NOMO-1 (cell line): ENCODE measurements around the gene LPCAT4.
A peak's percentile ranks its signal among the peaks of the same experiment; 100 is the strongest.
"Not testable (repeated sequence)": the region's sequence is repeated elsewhere in the genome, so short reads cannot be mapped to it uniquely, and the experiment has no call there.

ENCODE experiments used
- DNase-seq, 2 experiments: peaks; one replicate each; lab custom pipeline; 2025; ENCODE audit not compliant: unreplicated experiment in 2 of 2; lab: John Stamatoyannopoulos, UW

Gene LPCAT4, protein sequence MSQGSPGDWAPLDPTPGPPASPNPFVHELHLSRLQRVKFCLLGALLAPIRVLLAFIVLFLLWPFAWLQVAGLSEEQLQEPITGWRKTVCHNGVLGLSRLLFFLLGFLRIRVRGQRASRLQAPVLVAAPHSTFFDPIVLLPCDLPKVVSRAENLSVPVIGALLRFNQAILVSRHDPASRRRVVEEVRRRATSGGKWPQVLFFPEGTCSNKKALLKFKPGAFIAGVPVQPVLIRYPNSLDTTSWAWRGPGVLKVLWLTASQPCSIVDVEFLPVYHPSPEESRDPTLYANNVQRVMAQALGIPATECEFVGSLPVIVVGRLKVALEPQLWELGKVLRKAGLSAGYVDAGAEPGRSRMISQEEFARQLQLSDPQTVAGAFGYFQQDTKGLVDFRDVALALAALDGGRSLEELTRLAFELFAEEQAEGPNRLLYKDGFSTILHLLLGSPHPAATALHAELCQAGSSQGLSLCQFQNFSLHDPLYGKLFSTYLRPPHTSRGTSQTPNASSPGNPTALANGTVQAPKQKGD

DNA sequence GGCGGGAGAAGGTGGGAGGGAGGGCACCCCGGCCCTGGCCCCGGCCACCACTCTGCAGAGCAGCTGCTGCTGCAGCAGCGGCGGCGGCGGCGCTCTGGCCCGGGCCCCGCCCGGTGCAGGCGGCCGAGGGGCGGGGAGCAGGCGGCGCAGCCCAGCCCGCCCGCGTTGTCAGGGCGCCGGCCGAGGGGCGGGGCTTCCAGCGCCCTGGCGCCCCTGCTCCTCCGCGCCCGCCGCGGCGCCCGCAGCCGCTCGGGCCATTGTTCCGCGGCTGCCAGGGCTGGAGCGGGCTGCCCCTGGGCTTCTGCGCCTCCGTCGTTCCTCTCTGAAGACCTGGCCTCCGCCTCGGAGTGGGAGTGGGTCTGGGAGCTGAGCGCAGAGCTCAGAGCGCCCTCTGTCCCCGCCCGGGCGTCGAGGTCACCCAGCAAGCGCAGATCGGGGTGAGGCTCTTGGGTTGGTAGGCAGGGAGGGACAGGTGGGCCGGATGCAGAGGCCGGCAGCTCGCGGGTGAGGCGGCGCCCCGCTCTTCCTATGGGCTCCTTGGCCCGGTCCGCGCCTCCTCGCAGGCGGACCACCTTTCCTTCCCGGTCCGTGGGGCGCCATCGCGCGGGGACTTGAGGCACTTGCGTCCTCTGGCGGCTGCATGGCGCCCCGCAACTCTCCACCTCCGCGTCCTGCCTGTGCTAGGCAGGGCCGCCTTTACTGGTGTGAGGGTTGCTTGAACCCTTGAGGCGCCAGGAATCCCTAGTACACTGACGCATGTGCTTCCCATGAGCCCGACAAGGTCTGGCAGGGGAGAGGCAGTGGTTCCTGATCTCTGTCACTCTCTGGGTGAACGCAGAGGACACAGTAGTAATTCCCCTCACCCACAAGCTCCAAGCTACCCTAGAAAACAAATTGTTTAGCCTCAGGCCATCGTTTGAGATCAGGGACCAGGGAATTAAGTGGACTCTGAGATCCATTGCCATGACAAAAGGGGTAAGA is at the start of gene LPCAT4:
Gene LPCAT4, minus strand, starts transcription at position 96 of the 981 bp plus-strand sequence. CDS start 96 bp downstream, outside the sequence.
- DNase-seq: peak; percentile 83 to 92

DNA sequence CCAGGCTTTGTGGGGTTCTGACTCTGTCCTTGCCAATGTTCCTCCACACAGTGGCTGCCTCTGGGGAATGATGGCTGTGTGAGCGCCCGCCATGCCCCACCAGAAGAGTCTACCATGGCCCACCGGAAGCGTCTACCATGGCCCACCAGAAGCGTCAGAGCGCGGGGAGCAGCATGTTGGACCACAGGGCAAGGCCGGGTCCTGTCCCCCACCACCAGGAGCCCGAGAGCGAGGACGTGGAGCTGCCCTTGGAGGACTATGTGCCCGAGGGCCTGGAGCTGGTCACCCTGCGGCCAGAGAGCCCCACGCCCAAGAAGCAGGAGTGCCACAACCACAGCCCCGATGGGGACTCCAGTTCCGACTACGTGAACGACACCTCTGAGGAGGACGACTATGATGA is 42.5 kb upstream of the LPCAT4 start:
- DNase-seq: not testable (repeated sequence)

DNA sequence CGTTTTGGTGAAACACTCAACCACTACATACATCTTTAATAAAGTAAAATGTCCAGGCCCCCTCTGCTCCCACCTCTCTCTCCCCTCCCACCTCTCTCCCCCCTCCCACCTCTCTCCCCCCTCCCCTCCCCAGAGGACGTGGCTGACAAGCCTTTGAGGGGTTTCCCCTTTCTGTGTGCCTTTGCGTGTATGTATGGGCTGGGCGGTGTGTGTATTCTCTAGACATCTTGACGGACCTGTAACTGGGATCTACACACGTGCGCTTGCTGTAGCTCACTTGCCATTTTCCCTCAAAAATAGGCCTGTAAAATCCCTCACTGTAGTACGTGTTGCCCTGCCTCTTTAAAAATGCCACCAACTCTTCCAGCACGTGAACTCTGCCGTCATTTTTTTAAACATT is 42.0 kb upstream of the LPCAT4 start:
- DNase-seq: not testable (repeated sequence)

DNA sequence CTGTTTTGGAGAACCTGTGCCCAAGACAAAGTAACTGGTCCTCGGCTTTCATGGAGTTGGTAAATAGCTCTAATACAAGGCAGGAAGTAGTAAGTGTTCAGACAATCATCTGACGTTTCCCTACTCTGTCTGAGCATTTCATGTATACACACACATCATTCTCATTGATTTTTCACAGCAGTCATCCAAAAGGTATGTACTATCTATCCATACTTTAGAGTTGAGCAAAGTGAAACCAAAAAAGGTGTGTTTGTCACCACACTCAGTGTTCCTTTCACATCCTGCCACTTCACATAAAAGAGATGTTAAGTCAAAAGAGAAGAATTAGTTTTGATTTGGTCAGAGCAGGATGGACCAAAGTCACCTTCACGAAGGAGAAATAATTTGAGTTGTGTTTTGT is 36.9 kb upstream of the LPCAT4 start:
- DNase-seq: not testable (repeated sequence)

DNA sequence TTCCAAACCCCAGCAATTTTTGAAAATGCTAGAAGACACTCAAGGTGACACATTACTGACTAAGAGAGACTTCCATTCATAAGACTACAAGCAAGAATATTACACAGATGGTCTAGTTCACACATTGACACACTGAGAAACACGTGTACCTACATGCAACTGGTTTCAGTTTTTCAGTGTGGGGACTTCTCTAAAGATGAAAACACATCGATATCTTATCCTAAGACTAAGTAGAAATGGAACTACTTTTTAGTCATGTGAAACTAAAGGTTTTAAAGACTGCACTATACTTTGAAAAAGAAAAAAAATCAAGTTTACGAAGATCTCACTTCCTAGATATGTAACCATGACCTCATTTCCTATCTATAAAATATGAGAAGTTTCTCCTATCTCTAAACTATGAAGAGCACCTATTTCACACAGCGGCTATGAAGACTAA is 36.2 kb upstream of the LPCAT4 start:
- DNase-seq: not testable (repeated sequence)

DNA sequence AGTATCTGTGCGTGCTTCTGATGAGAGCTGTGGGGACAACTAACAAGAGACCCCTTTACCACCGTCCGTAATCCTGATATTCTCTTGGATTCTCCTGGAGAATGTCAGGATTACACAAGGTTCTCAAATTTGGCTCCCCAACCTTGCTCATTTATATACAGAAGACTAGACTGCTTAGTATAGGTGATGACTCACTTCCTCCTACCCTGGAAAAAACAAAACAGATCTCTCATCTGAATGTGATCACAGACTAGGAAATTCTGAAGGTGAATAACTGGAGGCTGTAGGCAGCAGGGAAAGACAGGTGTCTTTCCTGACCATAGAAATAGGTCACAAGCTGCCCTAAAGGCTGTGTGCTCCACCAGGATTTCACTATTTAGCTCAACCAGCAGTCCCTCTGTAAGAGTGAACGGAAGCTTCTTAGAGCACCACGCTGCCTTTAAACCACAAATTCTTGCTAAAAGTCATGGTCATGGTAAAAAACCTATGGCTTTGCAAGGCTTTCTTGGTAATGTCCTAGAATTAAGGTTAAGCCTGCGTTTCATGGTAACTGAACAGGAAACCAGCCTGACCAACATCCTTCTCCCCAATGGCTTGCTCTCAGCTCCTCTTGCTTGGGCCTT is 30.8 kb upstream of the LPCAT4 start:
- DNase-seq: not testable (repeated sequence)

DNA sequence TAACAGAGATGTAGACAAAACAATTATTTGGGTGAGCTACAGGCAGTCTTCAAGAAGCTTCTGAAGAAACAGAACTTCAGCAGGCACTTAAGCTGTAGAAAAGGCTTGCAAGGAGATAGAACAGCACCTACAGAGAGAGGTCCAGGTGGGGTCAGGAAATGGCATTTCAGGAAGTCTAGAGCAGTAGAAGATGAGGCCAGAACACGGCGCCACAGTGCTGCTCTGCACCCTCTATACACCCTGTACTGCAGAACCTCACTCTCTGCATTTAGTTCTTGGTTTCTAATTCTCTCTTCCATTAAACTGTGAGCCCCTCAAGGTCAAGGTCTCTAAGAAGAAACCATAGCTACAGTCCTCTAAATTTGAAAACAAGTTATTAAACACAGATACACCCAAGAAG is 26.0 kb upstream of the LPCAT4 start:
- not testable (repeated sequence) for DNase-seq

DNA sequence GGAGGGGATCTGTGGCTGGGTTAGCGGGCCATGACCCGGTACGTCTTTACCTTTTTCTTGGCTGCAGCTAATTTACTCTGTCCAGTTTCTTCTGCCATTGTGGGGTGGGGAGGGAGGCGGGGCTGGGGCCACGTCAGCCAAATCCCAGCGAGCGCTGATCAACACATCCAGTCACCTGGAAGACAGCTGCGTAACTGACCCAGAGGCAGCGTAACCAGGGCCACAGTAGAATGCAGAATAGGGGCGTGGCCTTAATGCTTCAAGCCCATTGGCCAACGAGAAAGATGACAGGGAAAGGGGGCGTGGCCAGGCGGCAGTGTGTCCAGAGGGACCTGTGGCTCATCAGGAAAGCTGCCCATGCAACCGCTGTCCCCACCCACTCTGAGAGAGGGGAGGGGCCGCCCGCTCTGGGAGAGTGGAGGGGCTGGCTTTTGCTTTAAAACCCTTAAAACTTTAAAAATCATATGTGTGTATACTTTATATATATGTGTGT is 22.6 kb upstream of the LPCAT4 start:
- DNase-seq: not testable (repeated sequence)

DNA sequence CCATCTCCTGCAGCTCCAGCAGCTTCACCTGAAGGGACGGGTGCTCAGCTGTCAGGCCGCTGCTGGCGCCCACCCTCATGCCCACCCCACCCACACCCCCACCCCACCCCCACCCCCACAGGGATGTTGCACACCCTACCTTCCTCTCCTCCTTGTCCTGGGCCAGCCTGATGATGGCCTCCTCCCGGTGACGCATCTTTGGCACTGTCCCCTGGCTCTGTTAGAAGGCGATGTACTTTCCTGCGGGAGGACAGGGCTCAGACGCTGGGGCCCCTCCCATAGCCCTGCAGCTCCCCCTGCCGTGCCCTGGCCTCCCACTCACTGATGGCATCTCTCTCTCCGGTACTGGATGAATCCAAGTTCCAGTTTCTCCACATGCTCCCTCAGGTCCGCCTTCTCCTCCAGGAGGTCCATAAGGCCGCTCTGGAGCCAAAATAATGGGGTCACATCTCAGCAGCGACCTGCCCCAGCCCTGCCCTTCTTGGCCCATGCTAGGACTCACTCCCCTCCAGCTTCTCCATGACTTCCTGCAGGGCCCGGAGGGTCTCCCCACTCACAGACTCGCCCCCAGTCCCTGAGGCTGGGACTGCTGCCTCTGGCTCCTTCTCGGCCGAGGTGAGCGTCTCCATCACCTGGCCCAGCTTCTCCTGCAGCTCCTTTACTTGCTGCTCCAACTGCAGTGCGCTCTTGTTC is 15.0 kb upstream of the LPCAT4 start:
- not testable (repeated sequence) for DNase-seq

DNA sequence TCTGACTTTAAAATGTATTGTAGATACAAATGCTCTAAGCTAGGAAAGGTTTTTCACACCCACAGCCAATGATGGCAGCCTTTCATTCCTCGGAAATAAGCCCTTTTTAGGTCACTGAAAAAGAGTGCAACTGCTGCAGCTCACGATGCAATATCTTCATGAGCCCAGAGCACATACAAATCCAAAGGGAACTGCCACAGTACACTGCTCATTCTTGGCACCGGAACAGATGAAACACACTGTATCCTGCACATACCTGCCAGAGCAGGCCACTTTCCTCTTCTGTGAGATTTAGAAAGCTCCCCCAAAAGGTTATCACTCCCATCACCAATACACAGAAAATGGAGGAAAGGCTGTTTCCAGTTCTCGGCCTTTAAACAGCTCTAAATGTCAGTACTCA is 13.5 kb upstream of the LPCAT4 start:
- not testable (repeated sequence) for DNase-seq

DNA sequence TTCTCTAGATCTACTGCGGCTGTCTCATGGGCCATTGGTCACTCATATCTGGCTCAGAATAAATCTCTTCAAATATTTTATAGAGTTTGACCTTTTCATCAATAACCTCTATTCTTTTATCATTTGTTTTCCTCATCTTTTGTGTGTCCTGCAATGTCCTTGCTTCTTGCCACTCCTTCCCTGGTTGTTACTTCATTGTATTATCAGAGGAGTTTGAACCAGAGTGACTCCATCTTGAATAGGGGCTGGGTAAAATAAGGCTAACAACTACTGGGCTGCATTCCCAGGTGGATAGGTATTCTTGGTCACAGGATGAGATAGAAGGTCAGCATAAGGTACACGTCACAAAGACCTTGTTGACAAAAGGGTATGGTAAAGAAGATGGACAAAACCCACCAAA is 9.9 kb upstream of the LPCAT4 start:
- no peak for DNase-seq

DNA sequence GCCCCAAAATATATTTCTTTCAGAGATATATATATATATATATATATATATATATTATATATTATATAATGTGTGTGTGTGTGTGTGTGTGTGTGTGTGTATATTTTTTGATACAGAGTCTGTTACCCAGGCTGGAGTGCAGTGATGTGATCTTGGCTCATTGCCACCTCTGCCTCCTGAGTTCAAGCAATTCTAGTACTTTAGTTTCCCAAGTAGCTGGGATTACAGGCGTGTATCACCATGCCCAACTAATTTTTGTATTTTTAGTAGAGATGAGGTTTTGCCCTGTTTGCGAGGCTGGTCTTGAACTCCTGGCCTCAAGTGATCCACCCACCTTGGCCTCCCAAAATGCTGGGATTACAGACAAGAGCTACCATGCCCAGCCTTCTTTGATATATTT is 8.5 kb upstream of the LPCAT4 start:
- DNase-seq: not testable (repeated sequence)

DNA sequence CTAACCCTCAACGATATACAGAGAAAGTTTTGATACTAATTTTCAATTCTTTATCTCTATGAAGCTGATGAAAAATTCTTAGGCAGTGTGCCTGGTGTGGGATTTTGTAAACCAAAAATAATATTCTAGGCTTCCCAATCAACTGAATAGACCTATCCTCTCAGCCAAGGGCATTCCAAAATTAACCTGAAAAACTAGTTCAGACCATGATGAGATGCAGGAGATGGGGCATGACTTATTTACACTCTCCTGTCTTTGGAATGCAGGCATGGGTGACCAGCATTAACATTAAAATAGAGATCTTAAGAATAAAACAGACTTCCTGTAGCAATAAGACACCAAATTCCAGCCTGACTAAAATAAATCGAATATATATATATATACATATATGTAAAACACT is 7.8 kb upstream of the LPCAT4 start:
- no peak for DNase-seq

DNA sequence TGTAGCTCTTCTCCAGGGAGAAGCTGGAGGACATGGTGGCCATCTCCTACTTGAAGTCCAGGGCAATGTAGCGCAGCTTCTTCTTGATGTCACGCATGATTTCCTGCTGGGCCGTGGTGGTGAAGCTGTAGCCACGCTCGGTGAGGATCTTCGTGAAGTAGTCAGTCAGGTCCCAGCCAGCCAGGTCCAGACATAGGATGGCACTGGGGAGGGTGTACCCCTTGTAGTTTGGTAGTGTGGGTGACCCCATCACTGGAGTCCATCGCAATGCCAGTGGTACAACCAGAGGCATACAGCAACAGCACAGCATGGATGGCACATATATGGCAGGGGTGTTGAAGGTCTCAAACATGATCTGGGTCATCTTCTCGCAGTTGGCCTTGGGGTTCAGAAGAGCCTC is 7.0 kb upstream of the LPCAT4 start:
- DNase-seq: no peak

DNA sequence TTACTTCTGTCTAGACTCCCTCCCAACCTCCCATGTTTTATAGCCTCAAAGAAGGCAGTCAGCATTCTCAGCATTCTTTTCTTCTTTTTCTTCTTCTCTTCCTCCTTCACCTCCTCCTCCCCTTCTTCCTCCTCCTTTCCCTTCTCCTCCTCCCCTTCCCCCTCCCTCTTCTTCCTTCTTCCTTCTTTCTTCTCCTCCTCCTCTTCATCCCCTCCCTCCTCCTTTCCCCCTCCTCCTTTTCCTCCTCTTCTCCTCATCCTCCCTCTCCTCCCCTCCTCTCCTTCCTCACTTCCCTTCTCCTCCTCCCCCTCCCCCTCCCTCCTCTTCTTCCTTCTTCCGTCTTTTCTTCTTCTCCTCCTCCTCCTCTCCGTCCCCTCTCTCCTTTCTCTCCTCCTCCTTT is 3.6 kb upstream of the LPCAT4 start:
- DNase-seq: no peak

DNA sequence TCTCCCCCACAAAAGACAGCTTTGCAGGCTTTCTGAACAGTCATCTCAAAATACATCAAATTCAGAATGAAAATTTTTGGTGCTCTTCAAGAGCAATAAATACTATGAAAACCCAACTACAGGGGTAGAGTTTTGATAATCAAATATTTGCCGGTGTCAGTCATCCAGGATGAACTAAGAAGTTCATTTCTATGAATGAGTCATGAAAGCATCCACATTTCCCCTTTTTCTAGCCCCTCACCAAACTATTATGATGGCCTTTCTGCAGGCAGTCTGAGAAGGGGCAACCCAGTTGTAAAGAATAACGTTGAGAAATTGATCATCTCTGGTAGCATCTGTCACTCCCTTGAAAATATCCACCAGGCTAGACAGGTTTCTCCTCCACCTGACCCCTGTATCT is 3.1 kb upstream of the LPCAT4 start:
- DNase-seq: no peak

DNA sequence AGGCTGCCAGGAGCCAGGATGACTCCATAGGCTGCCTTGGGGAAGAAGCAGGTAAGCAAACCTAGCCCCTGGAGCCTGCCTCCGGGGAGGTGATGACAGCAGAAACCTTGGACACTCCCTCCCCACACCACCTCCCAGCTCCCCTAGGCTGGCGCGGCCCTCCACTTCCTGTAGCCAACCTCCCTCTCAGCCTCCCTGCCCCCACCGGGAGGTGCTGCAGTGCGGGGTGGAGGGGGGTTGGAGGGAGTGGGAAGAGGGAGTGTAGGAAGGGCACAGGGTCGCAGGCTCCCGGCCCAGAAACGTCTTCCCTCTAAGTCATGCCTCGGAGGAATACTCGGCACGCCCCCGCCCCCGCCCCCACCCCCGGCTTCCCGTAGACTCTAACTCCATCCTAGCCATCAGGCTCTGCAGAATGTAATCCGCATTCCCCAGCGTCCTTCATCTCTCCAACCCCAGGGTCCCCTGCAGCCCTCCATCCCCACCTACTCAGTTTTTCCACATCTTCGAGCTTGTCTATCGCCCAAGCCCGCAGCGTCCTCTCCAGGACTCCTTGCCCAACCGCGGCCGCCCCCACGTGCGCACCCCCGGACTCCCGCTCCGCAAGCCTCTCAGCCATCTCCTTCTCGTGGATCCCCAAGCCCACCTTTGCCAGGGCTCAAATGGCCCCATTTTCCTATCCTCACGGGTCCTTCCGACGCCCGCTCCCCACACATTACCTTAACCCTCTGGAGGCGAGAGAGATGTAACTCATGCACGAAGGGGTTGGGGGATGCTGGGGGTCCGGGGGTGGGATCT is 528 bp downstream of the LPCAT4 start:
- peak; percentile 25 to 45 for DNase-seq

DNA sequence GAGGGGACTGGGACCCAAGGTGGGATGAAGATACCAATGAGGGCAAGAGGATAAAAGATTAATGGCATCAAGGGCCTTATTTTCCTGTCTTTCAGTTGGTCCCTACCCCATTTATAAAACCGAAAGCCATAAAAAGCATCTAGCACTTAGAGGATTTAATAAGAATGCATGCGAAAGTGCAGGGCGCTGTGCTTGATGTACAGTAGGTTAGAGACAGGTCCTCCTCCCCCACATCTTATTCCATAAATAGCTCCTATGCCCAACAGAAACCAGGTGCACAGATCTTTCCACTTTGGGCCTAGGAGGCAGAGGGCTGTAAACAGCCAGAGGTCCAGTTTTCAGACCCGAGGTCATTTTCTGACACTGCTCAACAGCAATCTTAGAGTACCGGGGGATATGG is 1.2 kb downstream of the LPCAT4 start:
- no peak for DNase-seq
